SK-N-MC (cell line): ENCODE results near the gene NALCN.

ENCODE experiments used
- DNase-seq: peaks from one replicate; pipeline ENCODE4 v3.0.0-alpha.2; 2011; ENCODE audit warnings: low read depth, low spot score
- H3K27ac ChIP-seq: fragments of 200-600 bp; sonication (generic); 2 replicates; pipeline ENCODE4 v1.5.1; 2016; ENCODE audit warnings: mixed run types
- H3K36me3 ChIP-seq: fragments of 200-600 bp; sonication (generic); 2 replicates; pipeline ENCODE4 v1.6.1; 2017; ENCODE audit warnings: antibody characterized with exemption, low read length, mixed read lengths; ENCODE audit not compliant: insufficient read depth
- H3K4me3 ChIP-seq: fragments of 200-600 bp; sonication (generic); 2 replicates; pipeline ENCODE4 v1.5.1; 2016
- H3K9ac ChIP-seq: fragments of 200-600 bp; sonication (generic); 2 replicates; pipeline ENCODE4 v1.8.0; 2017; ENCODE audit warnings: mixed run types, mixed read lengths; ENCODE audit not compliant: insufficient read length
- H3K9me3 ChIP-seq: fragments of 200-600 bp; sonication (generic); 2 replicates; pipeline ENCODE4 v1.6.1; 2017; ENCODE audit warnings: low read depth, mild to moderate bottlenecking, antibody characterized with exemption, low read length, moderate library complexity, mixed read lengths
- EZH2 ChIP-seq: fragments of 200-600 bp; sonication (generic); IDR thresholded peaks from one replicate; pipeline ENCODE4 v1.6.1; 2017; ENCODE audit warnings: antibody characterized with exemption
- FOXP2 ChIP-seq: optimal IDR thresholded peaks from 2 replicates; pipeline ENCODE3; 2011; ENCODE audit warnings: mild to moderate bottlenecking, moderate library complexity; ENCODE audit not compliant: insufficient read depth; ENCODE audit errors: extremely low read length, control extremely low read depth
- POLR2AphosphoS5 ChIP-seq: IDR thresholded peaks from 2 replicates; pipeline ENCODE4 v1.6.1; 2012; ENCODE audit warnings: mild to moderate bottlenecking, low read depth, low read length, borderline replicate concordance

Gene NALCN

GRCh38 chr13:101382701-101383100 lies 33.6 kb downstream of the NALCN start:
- TF ChIP-seq EZH2 (no peak), POLR2AphosphoS5 (no peak), FOXP2 (no peak)
- DNase-seq, result no peak
- Histone ChIP-seq H3K9ac (no peak overlapping the region), H3K9me3 (no peaks in the 10 kb centered on the region), H3K36me3 (no peaks in the 10 kb centered on the region), H3K27ac (no peak overlapping the region), H3K4me3 (no peak overlapping the region)

DNA sequence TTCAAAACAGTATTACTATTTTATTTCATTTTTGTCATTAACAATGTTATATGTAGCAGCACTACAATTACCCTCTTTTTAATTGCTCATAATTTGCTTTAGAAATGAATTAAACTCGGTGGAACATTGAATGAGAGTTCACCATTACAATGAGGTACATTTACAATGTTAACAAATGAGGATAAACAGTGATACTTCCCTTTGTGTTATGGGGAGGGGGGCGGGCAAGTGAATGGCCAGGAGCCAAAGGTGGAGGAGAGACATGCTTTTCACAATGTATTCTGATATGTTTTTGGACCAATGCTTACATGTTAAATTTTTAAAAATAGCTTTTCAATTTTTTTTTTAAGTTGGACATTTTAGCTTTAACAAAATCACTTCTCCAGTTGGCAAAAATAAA lies 34.2 kb downstream of the NALCN start:
- DNase-seq, result no peak

GRCh38 chr13:101360525-101360924 lies 55.8 kb downstream of the NALCN start:
- TF ChIP-seq POLR2AphosphoS5 (no peak), FOXP2 (no peak), EZH2 (no peak)
- Histone ChIP-seq H3K9ac (no peak overlapping the region), H3K27ac (no peak overlapping the region), H3K4me3 (no peak overlapping the region), H3K36me3 (no peaks in the 10 kb centered on the region), H3K9me3 (no peaks in the 10 kb centered on the region)
- DNase-seq, result no peak

More for the DNA sequence above, 34.2 kb downstream of the NALCN start:
- Histone ChIP-seq H3K27ac (no peak overlapping the region), H3K36me3 (no peaks in the 10 kb centered on the region), H3K4me3 (no peak overlapping the region), H3K9me3 (no peaks in the 10 kb centered on the region), H3K9ac (no peak overlapping the region)
- TF ChIP-seq POLR2AphosphoS5 (no peak), FOXP2 (no peak)

GRCh38 chr13:101354895-101355294 lies 61.4 kb downstream of the NALCN start:
- H3K4me3 ChIP-seq, result no peak overlapping the region
- TF ChIP-seq EZH2 (no peak), POLR2AphosphoS5 (no peak), FOXP2 (no peak)
- no peak overlapping the region for H3K27ac ChIP-seq
- H3K9ac ChIP-seq, result no peak overlapping the region
- DNase-seq, result no peak
- no peaks in the 10 kb centered on the region for H3K36me3 ChIP-seq
- H3K9me3 ChIP-seq, result no peaks in the 10 kb centered on the region

- Histone ChIP-seq H3K9ac (no peak overlapping the region), H3K9me3 (no peaks in the 10 kb centered on the region), H3K4me3 (no peak overlapping the region), H3K27ac (no peak overlapping the region), H3K36me3 (no peaks in the 10 kb centered on the region)
- no peak for DNase-seq
- TF ChIP-seq EZH2, result no peak
- TF ChIP-seq FOXP2, result no peak
- TF ChIP-seq POLR2AphosphoS5, result no peak
These were observed 69.2 kb downstream of the NALCN start for GRCh38 chr13:101346942-101347728.

- H3K9me3 ChIP-seq, result no peaks in the 10 kb centered on the region
- DNase-seq, result no peak
- H3K36me3 ChIP-seq, result no peaks in the 10 kb centered on the region
- H3K27ac ChIP-seq, result no peak overlapping the region
- H3K9ac ChIP-seq, result no peak overlapping the region
- H3K4me3 ChIP-seq, result no peak overlapping the region
- TF ChIP-seq FOXP2 (no peak), POLR2AphosphoS5 (no peak), EZH2 (no peak)
These were observed 70.1 kb downstream of the NALCN start for GRCh38 chr13:101346161-101346560.

- peak overlapping the region; percentile 3; the same call in 1 of the 2 replicates for H3K4me3 ChIP-seq
- H3K36me3 ChIP-seq, result no peaks in the 10 kb centered on the region
- no peaks in the 10 kb centered on the region for H3K9me3 ChIP-seq
- peak; percentile 79 for DNase-seq
- TF ChIP-seq FOXP2 (no peak), POLR2AphosphoS5 (no peak), EZH2 (no peak)
- no peak overlapping the region for H3K27ac ChIP-seq
- H3K9ac ChIP-seq, result no peak overlapping the region
These were observed 73.0 kb downstream of the NALCN start for GRCh38 chr13:101343128-101343787.

- H3K36me3 ChIP-seq, result no peaks in the 10 kb centered on the region
- no peak overlapping the region for H3K27ac ChIP-seq
- TF ChIP-seq POLR2AphosphoS5, result no peak
- TF ChIP-seq FOXP2, result no peak
- no peak for TF ChIP-seq EZH2
- no peaks in the 10 kb centered on the region for H3K9me3 ChIP-seq
- no peak overlapping the region for H3K9ac ChIP-seq
- H3K4me3 ChIP-seq, result no peak overlapping the region
- no peak for DNase-seq
These were observed 74.8 kb downstream of the NALCN start for GRCh38 chr13:101341464-101341863.

GRCh38 chr13:101339202-101339601 lies 77.1 kb downstream of the NALCN start:
- Histone ChIP-seq H3K4me3 (no peak overlapping the region), H3K36me3 (no peaks in the 10 kb centered on the region), H3K9ac (no peak overlapping the region), H3K9me3 (no peaks in the 10 kb centered on the region), H3K27ac (no peak overlapping the region)
- no peak for DNase-seq
- no peak for TF ChIP-seq FOXP2
- TF ChIP-seq EZH2, result no peak
- TF ChIP-seq POLR2AphosphoS5, result no peak
